ENCODE data around the gene EPB41L5.
"Not testable (repeated sequence)": the region's sequence is repeated elsewhere in the genome, so short reads cannot be mapped to it uniquely, and the experiment has no call there.

The EPB41L5 gene

DNA sequence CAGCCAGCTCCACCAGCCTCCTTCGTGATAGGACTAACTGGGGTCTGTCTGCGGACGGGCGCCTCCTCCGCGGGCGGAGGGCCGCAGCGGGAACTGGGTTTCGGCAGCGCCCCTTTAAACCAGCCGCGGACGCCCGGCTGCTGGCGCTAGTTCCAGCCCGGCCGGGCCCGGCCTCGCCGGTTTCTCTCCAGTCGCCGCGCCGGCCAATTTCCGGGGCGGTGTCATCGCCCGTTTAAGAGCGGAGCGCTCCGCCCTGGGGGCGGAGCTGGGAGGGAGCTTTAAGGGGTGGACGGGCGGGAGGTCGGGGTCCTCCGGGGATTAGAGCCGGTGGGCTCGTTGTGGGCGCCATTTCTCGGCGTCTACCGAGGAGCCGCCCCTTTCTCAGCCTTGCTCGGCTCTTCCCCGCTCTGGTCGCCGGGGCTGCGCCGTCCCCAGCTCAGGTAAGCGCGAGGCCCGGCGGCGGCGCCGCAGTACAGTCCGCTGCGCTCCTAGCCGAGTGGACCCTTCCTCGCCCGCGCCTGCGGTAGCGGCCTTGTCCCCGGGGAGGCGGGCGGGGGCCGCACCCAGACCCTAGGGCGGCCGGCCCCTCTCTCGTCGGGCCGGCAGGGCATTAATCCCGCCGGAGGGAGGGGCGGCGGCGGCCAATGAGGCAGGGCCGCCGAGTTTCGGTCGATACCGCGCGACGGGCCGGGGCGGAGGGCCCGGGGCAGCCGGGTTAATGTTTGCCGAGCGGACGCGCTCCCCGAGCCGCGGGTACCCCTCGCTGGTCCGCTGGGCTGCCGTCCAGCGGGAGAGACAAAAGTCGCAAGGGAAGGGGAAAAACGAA, at the start of gene EPB41L5:
Gene EPB41L5, plus strand, starts transcription at position 307 of the 826 bp plus-strand sequence. CDS start 6,008 bp downstream, outside the sequence.
- DNase-seq, result peak; percentile 90

DNA sequence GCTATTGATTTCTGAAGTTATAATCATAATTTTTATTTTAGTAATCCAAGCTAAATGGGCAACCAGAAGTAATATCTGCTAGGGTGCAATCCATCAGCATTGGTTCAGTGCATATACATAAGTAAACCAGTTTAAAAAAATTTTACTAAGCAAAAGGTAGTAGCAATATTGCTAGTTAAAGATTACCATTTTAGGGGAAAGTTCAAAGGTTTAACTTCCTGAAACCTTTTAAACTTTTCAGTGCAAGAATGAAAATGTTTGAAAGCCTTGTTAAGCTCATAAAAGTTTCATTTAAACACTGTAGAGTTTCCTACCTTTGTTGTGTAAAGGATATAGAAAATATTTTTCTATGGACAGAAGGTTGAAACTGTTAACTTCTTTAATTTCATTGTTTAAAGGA, 31.0 kb upstream of the EPB41L5 start:
- DNase-seq, result no peak

DNA sequence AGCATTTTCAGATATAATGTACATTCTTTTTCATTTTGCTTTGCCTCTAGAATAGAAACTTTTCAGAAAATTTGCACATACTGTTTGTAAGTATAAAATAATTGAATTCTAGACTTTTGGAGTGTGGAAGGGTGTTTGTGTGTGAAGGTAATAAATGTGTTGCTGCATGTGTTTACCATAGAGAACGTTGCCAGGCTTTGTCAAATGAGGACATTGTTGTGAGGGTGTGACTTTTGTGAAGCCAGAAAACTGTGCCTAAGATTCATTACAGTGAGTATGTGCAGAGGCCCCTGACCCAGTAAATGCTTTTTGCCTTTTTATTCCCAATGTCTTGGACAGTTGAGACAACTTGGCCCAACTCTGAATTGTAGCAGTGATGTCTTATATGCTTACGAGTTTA, 30.4 kb upstream of the EPB41L5 start:
- DNase-seq, result no peak

DNA sequence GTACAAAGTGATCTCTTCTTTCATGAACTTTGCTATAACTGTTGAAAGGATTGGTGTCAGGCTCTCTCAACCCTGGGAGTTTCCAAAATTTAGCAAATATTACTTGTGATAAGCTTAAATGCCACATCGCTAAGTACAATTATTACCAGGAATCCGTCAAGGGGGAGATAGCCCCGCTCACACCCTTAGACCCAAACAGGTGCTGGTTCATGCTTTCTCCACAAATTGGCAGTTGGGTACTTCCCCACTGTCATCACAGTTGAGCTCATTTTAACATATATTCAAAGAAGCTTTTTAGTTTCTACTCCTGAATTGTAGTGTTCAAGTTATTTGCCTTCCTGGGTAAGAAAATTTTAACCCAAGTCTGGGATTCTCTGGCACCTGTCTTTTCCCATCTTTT, 29.8 kb upstream of the EPB41L5 start:
- no peak for DNase-seq

DNA sequence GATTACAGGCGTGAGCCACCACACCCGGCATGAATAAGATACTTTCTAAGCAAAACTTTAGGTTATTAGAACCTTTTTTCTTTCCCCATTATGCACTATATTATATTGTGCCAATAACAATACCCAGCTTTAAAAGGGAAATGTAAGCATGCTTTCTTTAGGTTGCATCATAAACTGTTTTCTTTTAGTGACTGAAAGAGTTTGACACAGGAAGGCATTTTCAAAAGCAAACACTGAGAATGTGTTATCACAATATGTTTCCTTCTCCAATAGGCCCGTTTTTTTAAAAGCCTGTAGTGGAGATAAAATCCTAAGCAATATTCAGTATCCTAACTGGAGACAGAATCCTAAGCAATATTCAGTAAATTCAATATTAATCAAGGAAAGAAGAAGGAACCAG, 16.7 kb upstream of the EPB41L5 start:
- no peak for DNase-seq

DNA sequence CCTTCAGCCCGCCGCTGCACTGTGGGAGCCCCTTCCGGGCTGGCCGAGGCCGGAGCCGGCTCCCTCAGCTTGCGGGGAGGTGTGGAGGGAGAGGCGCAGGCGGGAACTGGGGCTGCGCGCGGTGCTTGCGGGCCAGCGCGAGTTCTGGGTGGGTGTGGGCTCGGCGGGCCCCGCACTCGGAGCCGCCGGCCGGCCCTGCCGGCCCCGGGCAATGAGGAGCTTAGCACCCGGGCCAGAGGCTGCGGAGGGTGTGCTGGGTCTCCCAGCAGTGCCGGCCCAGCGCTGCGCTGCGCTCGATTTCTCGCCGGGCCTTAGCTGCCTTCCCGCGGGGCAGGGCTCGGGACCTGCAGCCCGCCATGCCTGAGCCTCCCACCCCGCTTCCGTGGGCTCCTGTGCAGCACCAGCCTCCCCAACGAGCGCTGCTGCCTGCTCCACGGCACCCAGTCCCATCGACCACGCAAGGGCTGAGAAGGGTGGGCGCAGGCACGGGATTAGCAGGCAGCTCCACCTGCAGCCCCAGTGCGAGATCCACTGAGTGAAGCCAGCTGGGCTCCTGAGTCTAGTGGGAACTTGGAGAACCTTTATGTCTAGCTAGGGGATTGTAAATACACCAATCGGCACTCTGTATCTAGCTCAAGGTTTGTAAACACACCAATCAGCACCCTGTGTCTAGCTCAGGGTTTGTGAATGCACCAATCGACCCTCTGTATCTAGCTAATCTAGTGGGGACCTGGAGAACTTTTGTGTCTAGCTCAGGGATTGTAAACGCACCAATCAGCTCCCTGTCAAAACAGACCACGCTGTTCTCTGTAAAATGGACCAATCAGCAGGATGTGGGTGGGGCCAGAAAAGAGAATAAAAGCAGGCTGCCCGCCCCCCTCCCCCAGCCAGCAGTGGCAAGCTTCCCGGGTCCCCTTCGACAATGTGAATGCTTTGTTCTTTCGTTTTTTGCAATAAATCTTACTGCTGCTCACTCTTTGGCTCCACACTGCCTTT, 15.7 kb upstream of the EPB41L5 start:
- DNase-seq, result not testable (repeated sequence)

DNA sequence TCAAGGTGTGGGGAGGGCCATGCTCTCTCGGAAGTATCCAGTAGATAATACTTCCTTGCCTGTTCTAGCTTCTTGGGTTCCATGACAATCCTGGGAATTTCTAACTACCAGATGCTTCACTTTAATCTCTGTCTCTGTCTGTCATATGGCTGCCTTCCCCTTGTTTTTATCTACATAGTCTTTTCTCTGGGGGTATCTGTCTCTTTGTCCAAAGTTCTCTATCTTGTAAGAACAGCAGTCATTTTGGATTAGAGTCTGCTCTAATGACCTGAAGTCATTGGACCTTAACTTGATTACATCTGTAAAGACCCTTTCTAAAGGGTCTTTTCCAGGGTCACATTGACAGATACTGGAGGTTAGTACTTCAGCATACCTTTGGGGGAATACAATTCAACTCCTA, 11.4 kb upstream of the EPB41L5 start:
- no peak for DNase-seq

DNA sequence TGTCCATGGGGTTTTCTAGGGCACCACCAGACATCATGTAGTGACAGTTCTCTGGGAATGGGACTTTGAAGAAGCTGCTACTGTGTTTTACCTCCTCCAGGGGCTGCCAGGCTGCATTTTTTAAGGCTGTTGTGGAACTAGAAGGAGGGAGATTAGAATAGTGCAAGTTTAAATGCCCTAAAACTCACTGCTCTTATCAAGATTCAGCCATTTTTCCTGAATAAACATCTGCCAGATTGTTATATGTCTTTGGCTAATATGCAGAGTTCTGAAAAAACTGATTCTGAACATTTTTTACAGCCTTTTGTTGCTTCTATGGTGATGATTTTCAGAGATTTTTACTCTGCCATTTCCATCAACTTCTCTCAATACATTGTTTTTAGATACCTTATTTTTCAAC, 8.6 kb upstream of the EPB41L5 start:
- no peak for DNase-seq

DNA sequence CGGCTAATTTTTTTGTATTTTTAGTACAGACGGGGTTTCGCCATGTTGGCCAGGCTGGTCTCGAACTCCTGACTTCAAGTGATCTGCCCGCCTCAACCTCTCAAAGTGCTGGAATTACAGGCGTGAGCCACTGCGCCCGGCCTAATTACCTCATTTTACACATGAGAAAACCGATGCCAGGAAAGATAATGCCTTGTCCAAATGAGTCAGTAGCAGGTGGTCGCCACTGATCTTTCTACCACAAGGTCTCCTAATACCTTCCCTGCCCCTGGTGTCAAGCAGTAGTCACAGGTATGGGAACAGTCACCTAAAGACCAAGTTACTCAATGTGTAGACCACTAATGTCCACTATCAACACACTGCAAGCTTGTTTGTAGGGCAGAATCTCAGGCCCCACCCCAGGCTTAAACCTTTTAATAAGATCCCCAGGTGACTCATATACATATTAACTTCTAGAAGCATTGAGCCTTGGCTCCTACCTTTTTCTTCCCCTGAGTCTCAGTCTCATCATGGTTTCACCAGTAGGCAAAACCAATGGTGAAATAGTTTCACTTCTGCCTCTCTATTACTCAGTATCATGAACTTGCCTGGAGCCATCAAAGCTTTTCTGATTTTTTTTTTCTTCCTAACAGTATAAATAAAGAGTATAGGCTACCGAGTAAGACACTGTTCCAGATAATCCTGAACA, 6.9 kb upstream of the EPB41L5 start:
- DNase-seq, result no peak

DNA sequence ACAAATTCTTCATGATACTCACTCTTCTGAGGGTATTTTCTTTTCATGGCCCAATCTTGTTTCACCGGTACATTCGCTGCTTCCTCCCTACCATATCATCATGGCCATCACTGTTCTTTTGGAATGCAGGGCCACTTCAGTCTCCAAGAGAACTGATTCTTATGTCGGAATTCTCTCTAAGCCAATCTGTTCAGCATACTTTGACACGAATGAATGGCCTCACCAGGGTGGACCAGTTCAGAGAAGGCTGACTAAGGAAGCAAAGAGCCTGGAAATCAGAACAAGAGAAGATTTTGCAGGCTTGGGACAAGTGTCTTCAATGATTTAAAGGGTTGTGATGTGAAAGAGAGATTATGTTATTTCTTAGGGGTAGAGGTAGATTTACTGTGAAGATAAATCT, 5.0 kb upstream of the EPB41L5 start:
- no peak for DNase-seq

DNA sequence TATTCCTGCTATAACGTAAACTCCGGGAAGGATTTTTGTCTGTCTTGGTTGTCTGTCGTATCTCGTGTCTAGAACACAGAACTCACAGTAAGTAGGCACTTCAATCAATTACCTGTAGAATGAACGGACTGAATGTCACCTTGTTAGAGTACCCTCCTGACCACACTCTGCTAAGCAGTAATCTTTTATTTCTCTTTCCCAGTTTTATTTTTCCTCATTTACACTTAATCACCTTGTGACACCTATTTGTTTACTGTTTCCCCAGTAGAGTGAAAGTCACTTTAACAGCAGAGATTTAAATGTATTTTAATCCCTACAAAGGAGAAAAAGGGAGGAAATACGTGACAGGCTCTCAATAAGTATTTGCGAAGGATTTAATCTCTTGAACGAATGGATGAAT, 514 bp upstream of the EPB41L5 start:
- no peak for DNase-seq

DNA sequence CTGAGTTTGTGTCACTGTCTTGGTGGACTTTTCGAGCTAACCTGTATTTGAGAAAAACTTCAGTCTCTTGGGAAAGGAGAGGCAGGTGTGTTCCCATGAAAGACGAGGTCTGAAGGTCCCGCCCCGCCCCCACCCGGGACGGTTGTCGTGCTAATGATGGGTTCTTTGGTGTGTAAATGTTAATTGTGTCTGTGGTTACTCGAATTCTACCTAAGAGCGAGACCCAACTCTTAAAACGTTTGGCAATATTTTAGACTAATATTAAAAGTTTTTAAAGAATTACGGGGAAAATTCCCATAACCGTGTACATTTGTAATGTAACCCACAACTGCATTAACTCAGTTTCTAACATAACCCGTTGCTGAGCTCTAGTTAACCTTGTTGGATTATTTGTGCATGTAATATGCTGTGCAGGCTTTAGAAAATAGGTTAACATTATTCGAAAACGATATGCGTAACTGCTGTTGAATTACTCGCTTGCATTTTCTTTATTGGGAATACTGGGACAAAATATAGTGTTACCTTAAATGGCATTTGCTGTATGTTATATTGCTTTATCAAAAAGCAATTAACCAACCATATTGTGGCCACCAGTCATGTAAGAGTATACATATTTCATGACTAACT, 833 bp downstream of the EPB41L5 start:
- no peak for DNase-seq

DNA sequence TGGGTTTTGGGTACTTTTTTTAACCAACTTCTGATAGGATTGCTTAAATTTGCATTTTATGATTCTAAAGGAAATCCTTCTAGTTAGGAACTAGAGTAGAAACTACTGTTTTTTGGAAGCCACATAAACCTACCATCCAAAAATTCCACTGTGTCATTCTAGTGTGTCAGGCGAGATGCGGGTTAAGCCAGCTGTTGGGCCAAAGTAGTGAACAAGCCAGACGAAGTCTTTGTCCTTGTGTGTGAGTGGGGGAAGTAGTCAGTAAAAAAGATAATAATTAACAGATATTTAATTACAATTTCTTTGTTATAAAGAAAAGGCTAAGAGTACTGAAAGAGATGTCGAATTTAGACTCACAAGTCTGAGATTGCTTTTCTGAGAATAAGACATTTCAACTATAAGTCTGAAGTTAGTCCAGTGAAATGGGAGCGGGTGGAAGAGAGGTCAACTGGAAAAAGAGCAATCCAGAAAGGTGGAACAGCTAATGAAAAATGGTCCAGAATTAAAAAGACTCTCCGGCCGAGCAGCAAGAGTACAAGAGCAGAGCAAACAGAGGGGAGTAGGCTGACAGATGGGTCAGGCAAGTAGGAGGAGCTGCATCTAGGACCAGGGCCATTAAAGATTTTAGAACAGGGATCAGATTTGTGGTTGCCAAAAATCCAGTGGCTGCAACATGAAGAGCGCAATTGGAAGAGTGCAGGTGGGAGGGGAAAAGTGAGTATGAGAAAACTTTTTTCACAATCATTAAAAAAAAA, 1.5 kb downstream of the EPB41L5 start:
- peak; percentile 9 for DNase-seq

DNA sequence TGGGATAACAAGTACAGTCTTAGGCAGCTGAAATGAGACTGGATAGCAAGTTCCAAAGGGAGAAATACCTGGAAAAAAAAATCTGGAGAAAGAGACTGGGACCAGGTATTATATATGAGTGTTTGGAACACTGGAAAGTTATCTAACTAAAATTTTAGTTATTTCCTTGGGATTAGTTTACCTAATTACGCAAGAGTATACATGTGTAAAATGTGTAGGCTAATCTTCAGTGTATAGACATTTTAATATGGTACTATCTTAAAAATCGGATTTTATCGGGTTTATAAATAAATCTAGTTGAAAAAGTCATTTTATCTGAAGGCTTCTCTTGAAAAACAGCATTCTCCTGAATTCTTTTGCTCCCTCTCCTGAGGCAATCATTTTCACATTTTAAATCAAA, 3.9 kb downstream of the EPB41L5 start:
- no peak for DNase-seq

DNA sequence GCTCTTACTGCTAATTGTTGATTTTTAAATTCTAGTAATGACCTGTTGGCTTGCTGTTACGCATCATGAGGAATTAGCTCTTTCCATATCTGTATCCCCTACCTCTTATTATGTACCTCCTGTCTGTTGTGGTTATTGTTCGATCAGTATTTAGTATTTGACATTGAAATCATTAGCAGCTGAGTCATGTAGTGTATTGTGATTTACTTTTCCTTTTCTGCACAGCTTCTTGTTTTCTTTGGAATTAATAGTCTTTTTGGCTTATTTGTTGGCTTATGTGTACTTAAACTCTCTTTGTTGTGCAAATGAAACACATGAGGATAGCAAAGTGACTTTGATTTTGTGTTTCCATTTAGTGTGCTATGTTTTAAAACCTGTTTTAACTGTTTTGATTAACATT, 4.3 kb downstream of the EPB41L5 start:
- DNase-seq, result no peak

DNA sequence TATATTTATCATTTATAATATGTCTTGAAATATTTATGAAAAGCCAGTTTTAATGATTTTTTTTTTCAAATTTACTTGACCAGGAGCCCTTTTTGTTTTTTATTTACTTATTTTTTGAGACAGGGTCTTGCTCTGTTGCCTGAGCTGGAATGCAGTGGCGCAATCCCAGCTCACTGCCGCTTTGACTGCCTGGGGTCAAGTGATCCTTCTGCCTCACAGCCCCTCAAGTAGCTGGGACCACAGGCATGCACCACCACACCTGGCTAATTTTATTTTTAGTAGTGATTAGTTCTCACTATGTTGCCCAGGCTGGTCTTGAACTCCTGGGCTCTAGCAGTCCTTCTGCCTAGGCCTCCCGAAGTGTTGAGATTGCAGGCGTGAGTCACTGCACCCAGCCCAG, 5.7 kb downstream of the EPB41L5 start:
- no peak for DNase-seq

DNA sequence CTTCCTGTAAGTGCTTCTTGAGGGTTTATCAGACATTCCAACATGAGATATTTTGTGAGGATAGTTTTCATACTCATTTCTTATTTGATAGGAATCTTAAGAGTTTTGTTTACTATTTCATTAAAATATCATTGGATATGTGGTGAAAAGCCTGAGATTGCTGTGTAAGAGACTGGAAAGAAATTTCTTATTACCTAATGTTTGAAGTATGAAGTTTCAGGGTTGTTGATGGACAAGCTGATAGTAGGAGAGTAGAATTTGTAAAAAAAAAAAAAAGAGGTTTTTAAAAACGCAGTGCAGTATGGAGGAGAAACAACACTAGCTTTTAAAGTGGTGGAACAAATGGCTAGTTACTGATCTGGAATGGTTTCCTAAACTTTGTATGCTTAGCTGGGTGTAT, 7.7 kb downstream of the EPB41L5 start:
- no peak for DNase-seq

DNA sequence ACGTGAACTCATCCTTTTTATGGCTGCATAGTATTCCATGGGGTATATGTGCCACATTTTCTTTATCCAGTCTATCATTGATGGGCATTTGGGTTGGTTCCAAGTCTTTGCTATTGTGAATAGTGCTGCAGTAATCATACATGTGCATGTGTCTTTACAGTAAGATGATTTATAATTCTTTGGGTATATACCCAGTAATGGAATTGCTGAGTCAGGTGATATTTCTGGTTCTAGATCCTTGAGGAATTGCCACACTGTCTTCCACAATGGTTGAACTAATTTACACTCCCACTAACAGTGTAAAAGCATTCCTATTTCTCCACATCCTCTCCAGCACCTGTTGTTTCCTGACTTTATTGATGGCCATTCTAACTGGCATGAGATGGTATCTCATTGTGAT, 9.6 kb downstream of the EPB41L5 start:
- not testable (repeated sequence) for DNase-seq

DNA sequence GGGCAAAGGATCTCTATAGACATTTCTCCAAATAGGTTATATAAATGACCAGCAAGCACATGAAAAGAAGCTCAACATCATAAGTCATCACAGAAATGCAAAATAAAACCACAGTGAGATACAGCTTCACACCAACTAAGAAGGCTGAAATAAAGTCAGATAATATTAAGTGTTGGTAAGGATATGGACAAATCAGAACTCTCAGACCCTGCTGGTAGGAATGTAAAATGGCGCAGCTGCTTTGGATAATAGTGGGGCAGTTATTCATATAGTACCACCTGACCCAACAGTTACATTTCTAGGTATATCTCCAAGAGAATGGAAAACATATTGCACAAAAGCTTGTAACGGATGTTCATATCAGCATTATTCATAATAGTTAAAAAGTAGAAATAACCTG, 14.0 kb downstream of the EPB41L5 start:
- no peak for DNase-seq

DNA sequence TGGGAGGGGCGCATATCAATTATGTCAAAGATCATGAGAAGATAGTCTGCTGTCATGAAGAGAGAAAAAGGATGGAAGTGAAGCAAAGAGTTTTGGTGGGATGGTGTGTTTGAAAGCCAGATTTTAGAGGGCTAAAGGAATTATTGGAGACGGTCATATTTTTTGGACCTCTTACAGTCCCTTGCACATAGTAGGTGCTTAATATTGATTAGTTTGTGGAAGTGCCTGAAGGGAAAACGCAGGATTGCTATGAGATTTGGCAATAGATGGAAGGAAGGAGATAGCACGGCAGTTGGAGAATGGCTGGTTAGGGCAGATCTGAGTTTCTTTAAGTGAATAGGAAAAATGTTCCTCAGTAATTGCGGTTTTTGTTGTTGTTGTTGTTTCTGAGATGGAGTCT, 15.9 kb downstream of the EPB41L5 start:
- DNase-seq, result no peak

DNA sequence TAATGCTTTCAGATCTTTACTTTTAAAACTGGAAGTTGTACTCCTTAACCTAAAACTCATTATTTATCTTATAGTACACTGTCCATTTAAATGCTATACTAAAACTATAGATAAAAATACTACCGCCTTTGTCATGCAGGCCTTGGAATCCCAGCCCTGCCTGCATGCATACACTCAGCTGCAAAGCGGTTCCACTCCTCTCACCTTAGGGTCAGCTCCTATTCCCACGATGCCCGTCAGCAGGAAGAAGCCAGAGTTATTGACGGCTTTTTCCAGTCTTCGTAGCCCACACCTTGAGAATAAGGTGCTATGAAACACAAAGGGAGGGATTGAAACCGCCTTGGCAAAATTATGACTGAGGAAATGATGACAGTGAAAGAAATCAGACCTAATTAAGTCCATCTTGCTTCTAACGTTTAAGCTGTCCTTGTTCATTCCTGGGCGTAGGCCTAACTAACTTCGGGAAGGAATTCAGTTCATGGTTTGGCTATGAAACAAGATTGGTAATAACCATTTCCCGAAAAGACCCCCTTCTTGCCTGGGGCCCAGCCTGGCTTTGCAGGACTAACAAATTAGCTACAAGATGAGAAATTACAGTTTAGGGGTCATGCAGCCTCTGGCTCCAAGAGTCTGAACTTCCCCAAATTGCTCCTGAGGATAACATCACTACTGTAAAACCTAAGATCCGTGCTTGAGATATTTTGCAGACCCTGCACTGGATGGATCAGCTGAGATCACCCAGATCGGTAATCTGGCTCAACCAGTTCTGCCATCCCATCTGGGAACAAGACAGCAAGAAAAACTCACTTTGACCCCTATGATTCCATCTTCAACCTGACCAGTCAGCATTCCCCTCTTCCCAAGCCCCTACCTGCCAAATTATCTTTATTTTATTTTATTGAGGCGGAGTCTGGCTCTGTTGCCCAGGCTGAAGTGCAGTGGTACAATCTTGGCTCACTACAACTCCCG, 17.1 kb downstream of the EPB41L5 start:
- no peak for DNase-seq

Data from NCI-H1694 (cell line).